GM18858 (cell line): ENCODE data around the gene FAM186B.

Source experiments
- ATAC-seq: cut with Tn5 transposase; IDR thresholded peaks from one replicate; pipeline ENCODE4 v1.9.1; 2021; ENCODE audit not compliant: unreplicated experiment

FAM186B gene

DNA sequence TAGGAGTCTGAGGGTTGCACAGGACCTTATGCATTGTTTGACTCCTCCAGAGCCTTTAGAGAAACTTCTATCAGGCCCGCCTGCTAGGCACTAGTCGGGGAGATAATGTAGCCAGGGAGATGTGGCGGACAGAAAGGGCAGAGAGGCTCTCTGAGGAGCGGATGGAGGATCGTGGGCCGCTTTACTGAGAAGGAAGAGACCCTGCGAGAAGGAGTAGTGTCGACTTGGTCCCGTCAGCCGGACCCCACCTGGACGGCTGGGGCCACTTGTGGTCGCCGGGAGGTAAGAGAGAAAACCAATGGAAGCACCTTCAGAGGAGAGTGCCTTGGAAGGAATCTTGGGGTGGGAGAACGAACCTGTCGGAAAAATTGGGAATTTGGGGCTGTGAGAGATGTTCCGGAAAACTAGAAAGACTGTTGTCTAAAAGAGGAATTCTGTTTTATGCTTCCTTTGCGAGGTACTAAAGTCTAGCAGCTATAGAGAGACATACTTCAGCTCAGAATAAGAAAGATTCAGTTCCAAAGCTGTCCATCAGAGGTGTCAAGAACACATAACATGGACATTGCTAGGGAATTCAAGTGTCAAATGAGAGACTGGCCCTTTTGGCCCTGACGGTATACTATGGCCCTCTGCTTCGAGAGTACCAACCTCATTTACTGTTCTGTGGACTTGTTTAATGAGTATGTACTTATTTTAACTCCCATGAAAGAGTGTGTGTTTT is 36.8 kb downstream of the FAM186B start:
- peak; percentile 7 for ATAC-seq

DNA sequence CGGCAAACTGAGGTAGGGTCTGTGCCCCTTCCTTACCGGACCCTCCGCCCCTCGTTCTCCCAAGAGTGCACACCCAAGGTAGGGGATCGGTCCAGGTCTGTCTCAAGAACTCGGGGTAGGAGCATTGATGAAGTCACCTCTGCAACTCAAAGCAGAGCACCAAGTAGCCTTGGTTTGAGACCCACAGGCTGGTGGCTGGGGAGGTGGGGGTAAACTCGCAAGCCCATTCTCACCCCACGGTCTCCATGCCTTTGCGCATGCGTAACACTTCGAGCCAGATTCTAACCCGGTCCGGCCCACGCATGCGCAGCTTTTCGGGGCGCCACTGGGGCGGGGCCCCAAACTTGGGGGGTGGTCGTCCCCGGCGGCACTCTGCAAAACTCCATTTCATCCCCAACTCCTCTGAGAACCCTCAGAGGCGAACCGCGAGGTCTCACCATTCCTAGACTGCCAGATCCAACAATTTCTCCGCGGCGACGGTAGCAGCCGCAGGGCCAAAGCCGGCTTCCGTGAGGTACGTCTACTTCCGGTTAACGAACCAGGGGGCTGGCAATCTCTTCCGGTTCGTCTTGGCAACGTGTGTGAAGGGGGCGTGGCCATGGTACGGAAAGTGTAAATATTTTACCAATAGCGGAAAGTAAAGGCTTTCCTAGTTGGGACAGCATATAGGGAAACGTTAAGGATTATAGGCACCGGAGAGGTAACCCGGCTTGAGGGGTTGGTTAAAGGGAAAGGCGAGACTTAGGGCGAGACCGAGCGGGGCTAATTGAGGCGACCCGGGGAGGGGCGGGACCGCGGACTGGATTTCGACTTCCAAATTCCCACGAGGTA is 37.6 kb downstream of the FAM186B start, which contains the start of gene MCRS1:
MCRS1 (minus strand) TSS at position 532 of the 831 bp plus-strand sequence. CDS start 1,411 bp downstream, outside the sequence.
- ATAC-seq = peak; percentile 57

- no peak for ATAC-seq
Measured at GRCh38 chr12:49567302-49567610, 38.2 kb downstream of the FAM186B start.

GRCh38 chr12:49566361-49566760 is 39.1 kb downstream of the FAM186B start:
- no peak for ATAC-seq

DNA sequence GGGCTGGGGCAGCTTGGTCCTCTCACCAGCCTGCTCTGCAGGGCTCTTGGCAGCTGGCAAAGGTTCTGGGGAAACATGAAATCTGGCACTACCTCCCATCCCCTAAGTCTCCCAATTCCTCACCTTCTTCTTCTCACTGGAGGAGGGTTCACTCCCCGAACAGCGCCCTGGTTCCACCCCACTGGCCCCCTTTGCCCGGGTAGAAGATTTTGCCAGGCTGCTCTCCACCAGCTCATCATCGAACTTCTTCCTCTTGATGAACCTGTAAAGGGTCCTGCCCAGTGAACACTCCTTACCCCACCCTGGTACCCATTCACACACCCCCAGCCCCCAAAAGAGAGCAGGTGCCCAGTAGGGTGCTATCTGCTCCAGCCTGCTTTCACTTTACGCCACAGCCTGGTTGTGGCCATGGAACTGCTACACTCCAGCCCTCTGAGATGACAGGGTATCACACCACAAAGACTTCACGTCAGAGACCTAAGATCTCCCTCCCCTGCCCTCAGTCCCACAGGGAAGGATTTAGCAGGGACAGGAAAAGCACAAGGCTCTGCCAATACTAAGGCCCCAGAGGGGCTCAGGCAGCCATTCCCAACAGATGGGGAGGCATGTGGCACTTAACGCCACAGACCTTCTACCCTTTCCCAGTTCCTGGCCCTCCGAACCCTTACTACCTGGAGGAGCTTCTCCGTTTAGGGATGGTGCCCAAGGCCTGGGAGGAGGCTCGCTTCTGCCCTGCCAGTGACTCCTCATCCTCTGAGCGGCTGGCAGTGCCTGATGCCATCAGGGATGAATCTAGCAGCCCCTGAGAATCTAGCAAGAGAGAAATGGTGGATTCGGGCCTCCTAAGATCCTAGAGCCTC is 39.8 kb downstream of the FAM186B start:
- ATAC-seq = no peak

- no peak for ATAC-seq
Measured at GRCh38 chr12:49564686-49565405, 40.6 kb downstream of the FAM186B start.

DNA sequence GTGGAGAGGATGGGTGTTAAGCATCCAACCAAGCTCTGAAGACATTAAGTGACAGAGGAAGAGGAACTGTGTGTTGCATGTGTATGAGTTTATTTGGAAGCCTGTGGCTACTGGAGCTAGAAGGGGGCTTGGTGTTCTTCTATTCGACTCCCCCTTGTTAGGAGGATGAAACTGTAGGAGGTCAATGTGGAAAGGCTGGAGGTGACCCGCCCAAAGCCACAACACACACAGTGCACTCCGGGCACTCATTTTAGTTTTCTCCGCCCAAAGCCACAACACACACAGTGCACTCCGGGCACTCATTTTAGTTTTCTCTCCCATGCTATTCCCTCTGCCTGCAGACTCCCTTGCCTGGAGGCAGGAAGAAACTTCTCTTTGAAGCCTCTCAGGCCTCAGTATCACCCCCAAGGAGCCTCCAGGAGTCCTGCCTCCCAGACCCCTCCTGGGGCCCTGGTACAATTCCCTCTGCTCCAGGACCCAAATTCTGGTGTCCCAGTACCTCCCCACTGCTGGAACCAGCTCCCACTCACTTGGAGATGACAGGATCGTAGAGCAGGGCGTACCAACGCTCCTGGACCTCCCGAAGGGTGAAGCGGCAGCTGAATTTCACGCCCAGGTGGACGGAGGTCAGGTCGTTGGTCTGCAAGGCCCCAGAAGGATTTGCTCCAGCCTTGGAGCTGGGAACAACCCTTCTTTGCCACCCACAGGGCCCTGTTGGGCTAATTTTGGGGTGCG is 41.3 kb downstream of the FAM186B start:
- ATAC-seq = no peak

DNA sequence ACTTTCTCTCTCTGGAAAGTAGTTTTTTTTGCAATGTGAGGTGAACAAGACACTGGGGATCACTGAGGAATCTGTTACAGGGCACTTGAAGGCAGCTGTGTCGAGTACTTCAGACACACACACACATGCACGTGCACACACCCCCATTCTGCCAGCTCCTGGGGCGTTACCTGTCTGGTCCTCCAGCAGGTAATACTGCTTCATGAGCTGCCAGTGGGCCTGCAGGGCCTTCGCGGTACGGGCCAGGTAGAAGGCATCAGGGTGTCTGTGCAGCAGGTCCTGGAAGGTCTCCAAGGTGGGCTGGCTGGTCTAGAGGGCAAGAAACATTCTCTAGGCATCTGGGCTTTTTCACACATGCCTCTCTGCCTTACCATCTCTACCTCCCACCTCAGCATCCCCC is 42.6 kb downstream of the FAM186B start:
- no peak for ATAC-seq

DNA sequence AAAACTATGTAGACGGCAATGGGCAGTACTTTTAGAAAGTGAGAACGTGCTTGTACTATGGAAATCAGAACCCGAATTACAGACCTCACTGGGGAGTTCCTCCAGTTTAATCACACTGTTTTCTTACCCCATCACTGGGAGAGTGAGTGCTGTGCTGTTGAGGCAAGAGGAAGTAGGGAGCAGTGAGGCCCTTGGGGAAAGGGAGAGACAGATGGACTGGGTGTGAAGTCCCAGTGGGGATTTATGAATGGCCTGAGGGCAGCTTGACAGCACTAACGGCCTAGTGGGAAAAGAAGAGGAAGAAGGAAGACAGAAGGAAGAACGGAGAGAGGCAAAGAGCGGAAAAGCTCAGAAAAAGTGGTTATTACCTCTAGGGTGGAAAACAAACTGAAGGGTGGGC is 43.2 kb downstream of the FAM186B start:
- ATAC-seq = no peak

DNA sequence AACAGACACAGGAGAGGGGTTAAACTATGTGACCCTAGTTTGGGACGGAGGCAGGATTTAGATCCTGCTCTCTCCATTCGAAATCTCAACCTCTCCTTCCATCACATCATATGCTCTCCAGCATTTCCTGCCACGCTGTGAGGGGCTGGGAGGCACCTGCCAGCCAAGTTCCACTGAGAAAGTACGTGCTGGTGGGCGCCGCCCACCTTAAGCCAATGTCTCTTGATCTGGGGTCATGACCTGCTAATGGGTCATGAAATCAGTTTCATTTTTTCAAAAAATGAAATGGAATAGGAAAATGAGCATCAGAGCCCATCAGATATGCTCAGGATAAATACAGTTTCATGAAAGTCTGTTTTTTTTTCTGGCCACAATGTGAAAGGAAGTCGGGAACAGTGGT is 44.7 kb downstream of the FAM186B start:
- ATAC-seq = no peak

- no peak for ATAC-seq
Measured at GRCh38 chr12:49559011-49559675, 46.3 kb downstream of the FAM186B start.

DNA sequence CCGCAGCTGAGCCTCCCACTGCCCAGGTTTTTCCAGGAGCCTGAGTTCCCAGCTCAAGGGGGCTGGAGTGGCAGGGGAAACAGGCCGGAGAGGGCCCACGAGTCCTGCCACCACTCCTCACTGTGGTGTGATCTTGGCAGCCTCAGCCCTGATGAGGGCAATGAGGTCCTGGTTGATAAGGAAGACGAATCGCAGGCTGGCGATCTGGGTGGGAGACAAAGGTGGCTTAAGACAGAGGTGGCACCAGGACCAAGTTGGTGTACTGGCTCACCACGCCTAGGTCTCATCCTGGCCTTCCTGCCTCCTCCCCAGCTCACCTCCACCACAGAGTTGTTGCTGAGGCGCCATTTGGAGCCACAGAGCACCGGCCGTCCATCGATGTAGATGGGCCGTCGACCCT is 46.9 kb downstream of the FAM186B start:
- no peak for ATAC-seq

DNA sequence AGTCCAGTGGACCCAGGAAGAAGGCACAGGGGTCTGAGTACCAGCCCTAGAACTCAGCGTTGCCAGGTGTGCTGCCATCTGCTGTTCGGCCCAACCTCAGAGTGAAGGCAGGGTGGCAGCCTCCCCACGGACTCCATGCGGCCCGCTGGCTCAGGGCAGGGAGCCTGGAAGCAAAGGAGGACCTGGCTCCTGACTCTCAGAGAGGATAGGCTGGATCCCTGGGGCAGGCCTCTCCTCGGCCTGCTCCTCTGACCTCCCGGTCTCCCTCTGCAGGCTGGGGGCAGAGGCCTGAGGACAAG is 47.6 kb downstream of the FAM186B start:
- ATAC-seq = no peak

GRCh38 chr12:49557187-49557916 is 48.1 kb downstream of the FAM186B start:
- no peak for ATAC-seq

GRCh38 chr12:49556391-49557186 is 48.9 kb downstream of the FAM186B start:
- ATAC-seq = no peak

DNA sequence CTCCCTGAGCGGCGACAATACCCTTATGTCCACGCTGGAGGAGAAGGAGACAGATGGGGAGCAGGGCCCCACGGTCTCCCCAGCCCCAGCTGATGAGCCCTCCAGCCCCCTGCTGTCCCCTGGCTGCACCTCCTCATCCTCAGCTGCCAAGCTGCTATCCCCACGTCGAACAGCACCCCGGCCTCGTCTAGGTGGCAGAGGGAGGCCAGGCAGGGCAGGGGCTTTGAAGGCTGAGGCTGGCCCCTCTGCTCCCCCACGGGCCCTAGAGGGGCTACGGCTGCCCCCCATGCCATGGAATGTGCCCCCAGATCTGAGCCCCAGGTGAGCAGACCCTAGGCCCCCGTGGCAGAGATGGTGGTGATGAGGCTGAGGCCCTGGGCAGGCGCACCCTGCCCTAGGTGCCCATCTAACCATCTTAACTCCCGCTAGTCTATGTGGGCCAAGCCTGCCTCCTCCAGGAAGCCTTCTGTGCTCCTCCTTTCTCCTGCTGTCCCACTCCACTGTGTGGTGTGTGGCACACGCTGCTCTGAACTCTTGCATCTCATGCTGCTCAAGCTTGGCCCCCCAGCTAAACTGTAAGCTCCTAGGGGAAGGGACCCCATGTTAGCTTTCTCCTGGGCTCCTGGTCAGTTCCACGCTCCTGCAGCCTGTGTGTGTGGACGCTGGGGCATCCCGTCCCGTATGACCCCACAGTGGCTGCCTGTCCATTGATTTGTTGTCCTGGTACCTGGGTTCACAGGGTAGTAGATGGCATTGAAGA is 49.6 kb downstream of the FAM186B start:
- ATAC-seq = no peak

GRCh38 chr12:49554266-49554665 is 51.2 kb downstream of the FAM186B start:
- no peak for ATAC-seq
